22Rv1 (cell line): ENCODE results near the gene RPTOR.

ENCODE experiments used
- ZFX ChIP-seq: fragments of 450-650 bp; IDR thresholded peaks from 2 replicates; pipeline ENCODE4 v1.6.1; 2017; ENCODE audit warnings: antibody characterized with exemption, borderline replicate concordance
- TF ChIP-seq, protein P1 (sequence below): fragments of 450-650 bp; IDR thresholded peaks from 2 replicates; pipeline ENCODE4 v1.5.1; 2017; ENCODE audit warnings: mild to moderate bottlenecking

DNA sequence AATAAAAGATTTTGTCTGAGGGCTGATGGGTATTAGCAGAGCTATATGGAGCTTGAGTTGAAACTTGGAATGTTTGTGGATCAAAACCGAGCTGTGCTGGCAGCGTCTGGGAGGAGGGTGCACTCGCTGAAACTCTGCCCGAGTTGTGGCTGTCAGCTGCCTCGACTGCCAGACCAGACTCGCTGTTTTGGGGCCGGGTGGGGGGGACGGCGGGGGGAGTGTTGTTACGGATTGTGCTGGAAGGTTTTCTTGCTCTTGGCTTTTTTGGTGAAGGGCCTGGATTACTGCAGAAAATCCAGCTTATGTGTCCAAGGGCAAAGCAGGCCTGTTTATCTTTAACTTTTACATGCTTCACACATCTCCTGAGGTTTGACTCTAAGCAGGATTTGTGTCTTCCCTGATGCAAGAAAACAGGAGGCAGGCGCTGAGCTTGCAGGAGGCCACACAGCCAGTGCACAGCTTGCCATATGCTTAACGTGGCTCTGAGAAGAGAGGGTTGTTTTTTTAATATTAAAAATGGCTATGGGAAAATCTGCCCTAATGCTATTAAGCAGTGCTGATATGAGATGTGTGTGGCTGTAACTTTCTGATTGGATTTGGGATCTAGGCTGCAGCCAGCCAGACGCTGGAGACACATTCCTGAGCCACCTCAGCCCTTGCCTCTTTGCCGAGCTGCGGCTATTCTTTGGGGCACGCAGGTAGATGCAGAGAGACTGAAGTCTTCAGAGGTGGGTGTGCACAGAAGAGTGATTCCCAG is 20.5 kb upstream of the RPTOR start:
- TF ChIP-seq, protein P1, sequence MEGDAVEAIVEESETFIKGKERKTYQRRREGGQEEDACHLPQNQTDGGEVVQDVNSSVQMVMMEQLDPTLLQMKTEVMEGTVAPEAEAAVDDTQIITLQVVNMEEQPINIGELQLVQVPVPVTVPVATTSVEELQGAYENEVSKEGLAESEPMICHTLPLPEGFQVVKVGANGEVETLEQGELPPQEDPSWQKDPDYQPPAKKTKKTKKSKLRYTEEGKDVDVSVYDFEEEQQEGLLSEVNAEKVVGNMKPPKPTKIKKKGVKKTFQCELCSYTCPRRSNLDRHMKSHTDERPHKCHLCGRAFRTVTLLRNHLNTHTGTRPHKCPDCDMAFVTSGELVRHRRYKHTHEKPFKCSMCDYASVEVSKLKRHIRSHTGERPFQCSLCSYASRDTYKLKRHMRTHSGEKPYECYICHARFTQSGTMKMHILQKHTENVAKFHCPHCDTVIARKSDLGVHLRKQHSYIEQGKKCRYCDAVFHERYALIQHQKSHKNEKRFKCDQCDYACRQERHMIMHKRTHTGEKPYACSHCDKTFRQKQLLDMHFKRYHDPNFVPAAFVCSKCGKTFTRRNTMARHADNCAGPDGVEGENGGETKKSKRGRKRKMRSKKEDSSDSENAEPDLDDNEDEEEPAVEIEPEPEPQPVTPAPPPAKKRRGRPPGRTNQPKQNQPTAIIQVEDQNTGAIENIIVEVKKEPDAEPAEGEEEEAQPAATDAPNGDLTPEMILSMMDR = no peak
- TF ChIP-seq ZFX = no peak
